Upper lobe of right lung (tissue), 1 donor: ENCODE measurements around the gene UNK. TPM values are rescaled to one million over a fixed set of nuclear protein-coding genes. Genes with fewer than 3 reads are reported as not detected.
"Not testable (repeated sequence)": the region's sequence is repeated elsewhere in the genome, so short reads cannot be mapped to it uniquely, and the experiment has no call there.

Experiments used
- ATAC-seq: fragments of 200-7000 bp; cut with Tn5 transposase; one replicate; pipeline ENCODE4 v1.9.1; 2020; ENCODE audit warnings: mild to moderate bottlenecking, moderate library complexity
- DNase-seq: peaks from one replicate; pipeline ENCODE4 v3.0.0-alpha.2; 2020
- H3K27ac ChIP-seq: fragments of 200-600 bp; one replicate; pipeline ENCODE4 v1.8.0; 2022
- H3K27me3 ChIP-seq: fragments of 200-600 bp; one replicate; pipeline ENCODE4 v1.8.0; 2022; ENCODE audit warnings: mild to moderate bottlenecking
- H3K36me3 ChIP-seq: fragments of 200-600 bp; one replicate; pipeline ENCODE4 v1.8.0; 2022
- H3K4me1 ChIP-seq: fragments of 200-600 bp; one replicate; pipeline ENCODE4 v1.8.0; 2022
- H3K4me3 ChIP-seq: fragments of 200-600 bp; one replicate; pipeline ENCODE4 v1.8.0; 2022; ENCODE audit warnings: mild to moderate bottlenecking
- H3K9me3 ChIP-seq: fragments of 200-600 bp; one replicate; pipeline ENCODE4 v1.8.0; 2022
- CTCF ChIP-seq: fragments of 200-600 bp; IDR thresholded peaks from one replicate; pipeline ENCODE4 v1.8.0; 2022; ENCODE audit warnings: antibody characterized with exemption
- intact Hi-C: fragments of 100-400 bp; cut with DNase I; formaldehyde crosslinking; loops from one replicate; pipeline ENCODE4 v1.11.0; 2022
- total RNA-seq: library from RNA; stranded (reverse); fragmentation: NEBNext Ultra II Directional; extraction: Animal tissue kit (Norgen Biotek cat#: 25700); gene quantifications from one replicate; pipeline ENCODE4 v1.2.1, GENCODE V29; 2021
- donor health status: DM: no; HTN: yes; CAD: no; lungs with severe emphysema.

The UNK gene
- total RNA-seq, 1 donor from 2014 or later: 27.1 TPM

- TF ChIP-seq CTCF: no peak
- ATAC-seq (no peak), DNase-seq (no peak)
- intact Hi-C loops: no loop called here
- no peaks in the 10 kb centered on the region for H3K9me3 ChIP-seq
- H3K4me1 ChIP-seq: peaks cover 57% of the 10 kb centered on the region
- H3K27ac ChIP-seq: peak overlapping the region; percentile 68
- H3K27me3 ChIP-seq: no peaks in the 10 kb centered on the region
- H3K36me3 ChIP-seq: peaks cover 69% of the 10 kb centered on the region
- H3K4me3 ChIP-seq: no peak overlapping the region
Measured at GRCh38 chr17:75849279-75849646, 64.7 kb downstream of the UNK start.

GRCh38 chr17:75849724-75850123 lies 65.1 kb downstream of the UNK start:
- Histone ChIP-seq H3K4me3 (no peak overlapping the region), H3K9me3 (no peaks in the 10 kb centered on the region), H3K27ac (no peak overlapping the region), H3K36me3 (peaks cover 69% of the 10 kb centered on the region), H3K27me3 (no peaks in the 10 kb centered on the region), H3K4me1 (peaks cover 56% of the 10 kb centered on the region)
- DNase-seq (no peak), ATAC-seq (no peak)
- no peak for TF ChIP-seq CTCF
- intact Hi-C loops: no loop called here

GRCh38 chr17:75850928-75851692 lies 66.5 kb downstream of the UNK start:
- Histone ChIP-seq H3K4me1 (peaks cover 43% of the 10 kb centered on the region), H3K9me3 (no peaks in the 10 kb centered on the region), H3K27ac (no peak overlapping the region), H3K36me3 (peaks cover 66% of the 10 kb centered on the region), H3K27me3 (no peaks in the 10 kb centered on the region), H3K4me3 (no peak overlapping the region)
- TF ChIP-seq CTCF: no peak
- ATAC-seq (no peak), DNase-seq (no peak)
- intact Hi-C loops: no loop called here

- H3K27me3 ChIP-seq, H3K27ac ChIP-seq, H3K4me3 ChIP-seq, DNase-seq, ATAC-seq, intact Hi-C loops, H3K9me3 ChIP-seq: not testable (repeated sequence)
- peaks cover 61% of the 10 kb centered on the region for H3K36me3 ChIP-seq
- H3K4me1 ChIP-seq: peaks cover 43% of the 10 kb centered on the region
Measured at GRCh38 chr17:75851693-75851991, 67.0 kb downstream of the UNK start.

GRCh38 chr17:75853433-75853832 lies 68.8 kb downstream of the UNK start:
- no peak for TF ChIP-seq CTCF
- Histone ChIP-seq H3K27ac (peak overlapping the region; percentile 96), H3K9me3 (no peaks in the 10 kb centered on the region), H3K4me3 (peak overlapping the region; percentile 65), H3K4me1 (peaks cover 38% of the 10 kb centered on the region), H3K36me3 (peaks cover 43% of the 10 kb centered on the region), H3K27me3 (no peaks in the 10 kb centered on the region)
- intact Hi-C loops: no loop called here
- DNase-seq (no peak), ATAC-seq (no peak)

- H3K9me3 ChIP-seq: no peaks in the 10 kb centered on the region
- TF ChIP-seq CTCF: no peak
- DNase-seq (no peak), ATAC-seq (peak; percentile 2)
- H3K4me1 ChIP-seq: peaks cover 36% of the 10 kb centered on the region
- H3K27me3 ChIP-seq: no peaks in the 10 kb centered on the region
- intact Hi-C loops: no loop called here
- peak overlapping the region; percentile 65 for H3K4me3 ChIP-seq
- H3K36me3 ChIP-seq: peaks cover 35% of the 10 kb centered on the region
- peak overlapping the region; percentile 96 for H3K27ac ChIP-seq
Measured at GRCh38 chr17:75854101-75854748, 69.6 kb downstream of the UNK start.
